ENCODE data around the gene FBXL7.

The FBXL7 gene

GRCh38 chr5:15571081-15571480, 71.1 kb downstream of the FBXL7 start:
- Mint-ChIP-seq H3K27ac (no peak overlapping the region), H3K27me3 (no peaks in the 10 kb centered on the region), H3K4me3 (no peak overlapping the region), H3K36me3 (ENCODE audit: low read depth) (no peaks in the 10 kb centered on the region), H3K4me1 (ENCODE audit: low read depth) (no peaks in the 10 kb centered on the region), H3K9me3 (peaks cover 1% of the 10 kb centered on the region)
- no peak for DNase-seq

GRCh38 chr5:15571618-15572017, 71.6 kb downstream of the FBXL7 start:
- no peaks in the 10 kb centered on the region for H3K27me3 Mint-ChIP-seq
- H3K27ac Mint-ChIP-seq: no peak overlapping the region
- peaks cover 1% of the 10 kb centered on the region for H3K9me3 Mint-ChIP-seq
- DNase-seq: no peak
- no peak overlapping the region for H3K4me3 Mint-ChIP-seq
- no peaks in the 10 kb centered on the region for H3K36me3 Mint-ChIP-seq (ENCODE audit: low read depth)
- H3K4me1 Mint-ChIP-seq (ENCODE audit: low read depth): no peaks in the 10 kb centered on the region

GRCh38 chr5:15573590-15573989, 73.6 kb downstream of the FBXL7 start:
- H3K4me1 Mint-ChIP-seq (ENCODE audit: low read depth): no peaks in the 10 kb centered on the region
- DNase-seq: no peak
- H3K36me3 Mint-ChIP-seq (ENCODE audit: low read depth): no peaks in the 10 kb centered on the region
- H3K9me3 Mint-ChIP-seq: no peaks in the 10 kb centered on the region
- no peak overlapping the region for H3K4me3 Mint-ChIP-seq
- H3K27ac Mint-ChIP-seq: no peak overlapping the region
- H3K27me3 Mint-ChIP-seq: no peaks in the 10 kb centered on the region

GRCh38 chr5:15574128-15574527, 74.1 kb downstream of the FBXL7 start:
- Mint-ChIP-seq H3K27ac (no peak overlapping the region), H3K4me3 (no peak overlapping the region), H3K36me3 (ENCODE audit: low read depth) (no peaks in the 10 kb centered on the region), H3K27me3 (no peaks in the 10 kb centered on the region), H3K4me1 (ENCODE audit: low read depth) (no peaks in the 10 kb centered on the region), H3K9me3 (no peaks in the 10 kb centered on the region)
- DNase-seq: no peak

- Mint-ChIP-seq H3K4me1 (ENCODE audit: low read depth) (no peaks in the 10 kb centered on the region), H3K9me3 (no peaks in the 10 kb centered on the region), H3K4me3 (no peak overlapping the region), H3K27ac (no peak overlapping the region), H3K36me3 (ENCODE audit: low read depth) (no peaks in the 10 kb centered on the region), H3K27me3 (no peaks in the 10 kb centered on the region)
- no peak for DNase-seq
Observed at GRCh38 chr5:15574806-15575325, 74.9 kb downstream of the FBXL7 start.

GRCh38 chr5:15575666-15576065, 75.7 kb downstream of the FBXL7 start:
- Mint-ChIP-seq H3K27me3 (no peaks in the 10 kb centered on the region), H3K4me1 (ENCODE audit: low read depth) (no peaks in the 10 kb centered on the region), H3K9me3 (no peaks in the 10 kb centered on the region), H3K36me3 (ENCODE audit: low read depth) (no peaks in the 10 kb centered on the region), H3K27ac (no peak overlapping the region), H3K4me3 (no peak overlapping the region)
- DNase-seq: no peak

- Mint-ChIP-seq H3K36me3 (ENCODE audit: low read depth) (no peaks in the 10 kb centered on the region), H3K27ac (no peak overlapping the region), H3K4me1 (ENCODE audit: low read depth) (no peaks in the 10 kb centered on the region), H3K9me3 (no peaks in the 10 kb centered on the region), H3K4me3 (no peak overlapping the region), H3K27me3 (no peaks in the 10 kb centered on the region)
- no peak for DNase-seq
Observed at GRCh38 chr5:15577132-15577531, 77.2 kb downstream of the FBXL7 start.

- Mint-ChIP-seq H3K27me3 (no peaks in the 10 kb centered on the region), H3K9me3 (peaks cover under 1% of the 10 kb centered on the region), H3K27ac (no peak overlapping the region), H3K4me1 (ENCODE audit: low read depth) (no peaks in the 10 kb centered on the region), H3K36me3 (ENCODE audit: low read depth) (no peaks in the 10 kb centered on the region), H3K4me3 (no peak overlapping the region)
- DNase-seq: no peak
Observed at GRCh38 chr5:15577831-15578230, 77.9 kb downstream of the FBXL7 start.

- Mint-ChIP-seq H3K4me3 (no peak overlapping the region), H3K36me3 (ENCODE audit: low read depth) (no peaks in the 10 kb centered on the region), H3K4me1 (ENCODE audit: low read depth) (no peaks in the 10 kb centered on the region), H3K27ac (no peak overlapping the region), H3K9me3 (peaks cover 6% of the 10 kb centered on the region), H3K27me3 (no peaks in the 10 kb centered on the region)
- DNase-seq: no peak
Observed at GRCh38 chr5:15579193-15579990, 79.4 kb downstream of the FBXL7 start.

GRCh38 chr5:15584528-15584927, 84.5 kb downstream of the FBXL7 start:
- Mint-ChIP-seq H3K9me3 (peaks cover 12% of the 10 kb centered on the region), H3K27ac (no peak overlapping the region), H3K27me3 (no peaks in the 10 kb centered on the region), H3K4me1 (ENCODE audit: low read depth) (no peaks in the 10 kb centered on the region), H3K36me3 (ENCODE audit: low read depth) (no peaks in the 10 kb centered on the region), H3K4me3 (no peak overlapping the region)
- DNase-seq: no peak

- Mint-ChIP-seq H3K4me1 (ENCODE audit: low read depth) (no peaks in the 10 kb centered on the region), H3K27ac (no peak overlapping the region), H3K4me3 (no peak overlapping the region), H3K27me3 (no peaks in the 10 kb centered on the region), H3K9me3 (peaks cover 12% of the 10 kb centered on the region), H3K36me3 (ENCODE audit: low read depth) (no peaks in the 10 kb centered on the region)
- no peak for DNase-seq
Observed at GRCh38 chr5:15585128-15585527, 85.1 kb downstream of the FBXL7 start.

- H3K27ac Mint-ChIP-seq: no peak overlapping the region
- no peaks in the 10 kb centered on the region for H3K36me3 Mint-ChIP-seq (ENCODE audit: low read depth)
- peaks cover 12% of the 10 kb centered on the region for H3K9me3 Mint-ChIP-seq
- no peak for DNase-seq
- H3K27me3 Mint-ChIP-seq: no peaks in the 10 kb centered on the region
- no peaks in the 10 kb centered on the region for H3K4me1 Mint-ChIP-seq (ENCODE audit: low read depth)
- no peak overlapping the region for H3K4me3 Mint-ChIP-seq
Observed at GRCh38 chr5:15585841-15586591, 86.0 kb downstream of the FBXL7 start.

GRCh38 chr5:15587916-15588315, 87.9 kb downstream of the FBXL7 start:
- no peak for DNase-seq
- no peak overlapping the region for H3K4me3 Mint-ChIP-seq
- H3K36me3 Mint-ChIP-seq (ENCODE audit: low read depth): no peaks in the 10 kb centered on the region
- no peak overlapping the region for H3K27ac Mint-ChIP-seq
- no peaks in the 10 kb centered on the region for H3K27me3 Mint-ChIP-seq
- no peaks in the 10 kb centered on the region for H3K4me1 Mint-ChIP-seq (ENCODE audit: low read depth)
- peaks cover 11% of the 10 kb centered on the region for H3K9me3 Mint-ChIP-seq

GRCh38 chr5:15592728-15593127, 92.7 kb downstream of the FBXL7 start:
- Mint-ChIP-seq H3K9me3 (no peaks in the 10 kb centered on the region), H3K4me3 (no peak overlapping the region), H3K36me3 (ENCODE audit: low read depth) (no peaks in the 10 kb centered on the region), H3K4me1 (ENCODE audit: low read depth) (no peaks in the 10 kb centered on the region), H3K27ac (no peak overlapping the region), H3K27me3 (no peaks in the 10 kb centered on the region)
- DNase-seq: no peak

GRCh38 chr5:15594977-15595568, 95.1 kb downstream of the FBXL7 start:
- H3K36me3 Mint-ChIP-seq (ENCODE audit: low read depth): no peaks in the 10 kb centered on the region
- no peak for DNase-seq
- no peaks in the 10 kb centered on the region for H3K27me3 Mint-ChIP-seq
- no peak overlapping the region for H3K4me3 Mint-ChIP-seq
- no peak overlapping the region for H3K27ac Mint-ChIP-seq
- H3K9me3 Mint-ChIP-seq: no peaks in the 10 kb centered on the region
- H3K4me1 Mint-ChIP-seq (ENCODE audit: low read depth): no peaks in the 10 kb centered on the region
